Stimulated activated naive CD8-positive, alpha-beta T cell treated with anti-CD3 and anti-CD28 coated beads, Interleukin-15, Interleukin-2, amounts not matched to agents 100 U/mL and 50 U/mL, for 24 hours (primary cell): ENCODE results near the gene CTBP1.

Source experiments
- ATAC-seq: fragments of 150-1000 bp; cut with Tn5 transposase; one replicate; pipeline ENCODE4 v1.10.0; 2021
- DNase-seq: peaks from one replicate; pipeline ENCODE4 v3.0.0; 2021

CTBP1 gene

GRCh38 chr4:1195109-1195671 is 53.7 kb downstream of the CTBP1 start:
- peak; percentile 1 for DNase-seq
- no peak for ATAC-seq

GRCh38 chr4:1194010-1194900 is 54.7 kb downstream of the CTBP1 start:
- ATAC-seq (no peak), DNase-seq (peak; percentile 2)

GRCh38 chr4:1193206-1194009 is 55.5 kb downstream of the CTBP1 start:
- ATAC-seq (no peak), DNase-seq (peak; percentile 1)

DNA sequence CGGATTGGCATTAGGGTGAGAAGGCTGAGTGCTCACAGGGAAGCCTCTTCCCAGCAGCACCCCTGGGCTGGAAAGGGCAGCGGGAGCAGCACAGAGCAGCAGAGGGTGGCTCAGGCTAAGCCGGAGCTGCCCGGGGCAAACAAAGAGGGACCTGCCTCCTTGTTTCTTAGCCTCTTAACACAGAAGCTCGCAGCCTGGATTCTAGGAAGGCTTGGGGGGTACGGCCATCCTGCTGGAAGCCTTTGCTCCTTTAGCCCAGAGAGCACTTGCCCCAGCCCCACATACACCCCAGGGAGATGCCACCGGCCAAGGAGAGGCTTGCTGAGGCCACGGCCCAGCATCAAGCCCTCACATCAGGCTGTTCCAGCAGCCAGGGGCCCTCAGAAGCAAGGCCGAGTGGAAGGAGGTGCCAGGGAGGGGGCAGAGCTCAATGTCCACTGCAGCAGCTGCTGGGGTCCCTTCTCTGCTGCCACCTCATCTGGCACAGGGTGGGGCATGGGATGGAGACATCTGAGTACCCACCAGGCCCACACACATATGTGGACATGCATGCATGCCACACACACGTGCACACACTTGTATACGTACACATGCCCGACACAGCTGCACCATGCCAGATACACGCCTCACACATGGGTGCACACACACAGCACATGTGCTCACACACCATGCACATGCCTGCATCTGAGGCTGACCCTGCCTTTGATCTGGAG is 56.3 kb downstream of the CTBP1 start:
- DNase-seq = peak; percentile 2
- ATAC-seq = no peak

- DNase-seq = peak; percentile 2
Observed at GRCh38 chr4:1192091-1192492, 56.8 kb downstream of the CTBP1 start.

GRCh38 chr4:1191621-1192020 is 57.3 kb downstream of the CTBP1 start:
- ATAC-seq = no peak
- peak; percentile 1 for DNase-seq

More at GRCh38 chr4:1192091-1192492, 56.8 kb downstream of the CTBP1 start:
- ATAC-seq = no peak

GRCh38 chr4:1187182-1187581 is 61.7 kb downstream of the CTBP1 start:
- DNase-seq (no peak), ATAC-seq (peak; percentile 98)

DNA sequence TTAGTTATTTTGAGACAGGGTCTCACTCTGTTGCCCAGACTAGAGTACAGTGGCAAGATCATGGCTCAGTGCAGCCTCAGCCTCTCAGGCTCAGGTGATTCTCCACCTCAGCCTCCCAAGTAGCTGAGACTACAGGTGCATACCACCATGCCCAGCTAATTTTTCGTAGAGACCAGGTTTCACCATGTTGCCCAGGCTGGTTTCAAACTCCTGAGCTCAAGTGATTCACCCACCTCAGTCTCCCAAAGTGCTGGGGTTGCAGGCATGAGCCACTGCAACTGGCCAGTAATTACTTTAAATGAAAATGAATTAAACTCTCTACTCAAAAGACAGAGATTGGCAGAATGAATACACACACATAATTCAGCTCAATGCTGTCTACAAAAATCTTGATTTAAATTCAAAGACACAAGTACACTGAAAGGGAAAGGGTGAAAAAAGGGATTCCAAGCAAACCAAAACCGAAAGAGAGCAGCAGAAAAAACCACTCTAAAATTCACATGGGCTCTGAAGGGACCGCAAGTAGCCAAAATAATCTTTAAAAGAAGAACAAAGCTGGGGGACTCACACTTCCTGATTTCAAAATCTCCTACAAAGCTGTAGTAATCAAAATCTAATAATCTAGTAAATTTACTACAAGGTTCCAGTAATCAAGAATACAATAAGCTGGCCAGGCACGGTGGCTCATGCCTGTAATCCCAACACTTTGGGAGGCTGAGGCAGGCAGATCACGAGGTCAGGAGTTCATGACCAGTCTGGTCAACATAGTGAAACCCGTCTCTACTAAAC is 64.8 kb downstream of the CTBP1 start:
- ATAC-seq = no peak
- no peak for DNase-seq

GRCh38 chr4:1182313-1182712 is 66.6 kb downstream of the CTBP1 start:
- no peak for DNase-seq
- ATAC-seq = no peak

DNA sequence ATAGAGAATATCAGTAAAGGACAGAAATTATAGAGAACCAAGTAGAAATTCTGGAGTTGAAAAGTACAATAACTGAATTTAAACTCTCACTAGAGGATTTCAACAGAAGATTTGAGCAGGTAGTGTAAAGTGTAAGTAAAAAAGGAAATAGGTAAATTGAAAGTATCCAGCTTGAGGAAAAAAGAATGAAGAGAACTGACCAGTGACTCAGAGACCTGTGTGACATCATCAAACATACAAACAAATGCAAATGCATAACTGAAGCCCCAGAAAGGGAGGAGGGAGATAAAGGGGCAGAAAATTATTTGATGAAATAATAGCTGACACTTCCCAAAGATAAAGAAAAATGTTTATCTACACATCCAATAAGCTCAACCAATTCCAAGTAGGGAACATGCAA is 68.3 kb downstream of the CTBP1 start:
- no peak for DNase-seq
- ATAC-seq = no peak

- no peak for DNase-seq
- no peak for ATAC-seq
Observed at GRCh38 chr4:1179976-1180375, 69.0 kb downstream of the CTBP1 start.

DNA sequence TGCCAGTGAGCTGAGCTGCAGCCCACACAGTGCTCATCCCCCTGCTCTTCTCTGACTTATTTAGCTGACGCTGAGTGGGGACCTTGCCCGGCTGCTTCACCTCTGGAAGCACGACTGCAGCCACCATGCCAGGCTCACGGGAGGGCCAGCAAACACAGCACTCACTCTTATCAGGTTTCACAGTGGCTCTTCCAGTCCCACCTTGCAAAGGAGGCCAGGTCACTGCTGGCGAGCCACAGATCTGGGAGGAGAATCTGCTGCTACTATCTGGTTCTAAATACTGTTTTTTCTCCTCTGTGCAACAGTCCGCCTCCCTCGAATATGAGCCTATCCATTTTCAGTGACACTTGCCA is 69.9 kb downstream of the CTBP1 start:
- no peak for DNase-seq
- no peak for ATAC-seq

DNA sequence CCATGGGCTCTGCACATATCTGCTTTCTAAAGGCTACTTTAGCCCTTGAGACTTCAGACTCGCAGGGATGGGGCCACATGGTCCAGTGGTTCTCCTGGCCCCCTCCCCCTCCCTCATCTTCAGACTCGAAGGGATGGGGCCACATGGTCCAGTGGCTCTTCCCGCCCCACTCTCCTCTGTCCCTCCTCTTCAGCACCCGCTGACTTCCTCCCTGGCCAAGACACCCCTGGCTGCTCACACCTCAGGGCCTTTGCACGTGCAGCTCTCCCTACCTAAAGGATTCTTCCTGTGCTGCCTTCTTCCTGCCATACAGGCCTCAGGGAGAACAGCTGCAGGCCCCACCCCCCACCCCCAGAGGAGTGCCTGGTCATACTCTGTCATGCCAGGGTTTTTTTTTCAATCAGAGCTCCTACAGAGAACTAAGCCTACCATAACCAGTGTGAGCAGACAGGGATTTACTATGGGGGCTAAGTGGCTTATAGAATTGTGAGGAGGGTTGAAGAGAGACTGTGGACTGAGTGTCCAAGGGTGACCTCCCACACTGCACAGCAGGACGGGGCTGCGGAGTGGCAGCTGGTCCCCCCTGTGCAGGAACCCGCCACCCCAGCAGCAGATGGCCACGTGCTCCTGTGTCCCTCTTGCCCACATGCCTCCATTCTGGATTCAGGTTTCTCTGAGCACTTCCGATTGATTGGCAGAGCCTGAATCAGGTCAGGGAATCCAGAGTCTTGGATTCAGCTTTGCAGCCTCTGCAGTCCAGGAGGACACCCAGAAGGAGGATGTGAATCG is 70.4 kb downstream of the CTBP1 start:
- no peak for DNase-seq
- ATAC-seq = no peak

DNA sequence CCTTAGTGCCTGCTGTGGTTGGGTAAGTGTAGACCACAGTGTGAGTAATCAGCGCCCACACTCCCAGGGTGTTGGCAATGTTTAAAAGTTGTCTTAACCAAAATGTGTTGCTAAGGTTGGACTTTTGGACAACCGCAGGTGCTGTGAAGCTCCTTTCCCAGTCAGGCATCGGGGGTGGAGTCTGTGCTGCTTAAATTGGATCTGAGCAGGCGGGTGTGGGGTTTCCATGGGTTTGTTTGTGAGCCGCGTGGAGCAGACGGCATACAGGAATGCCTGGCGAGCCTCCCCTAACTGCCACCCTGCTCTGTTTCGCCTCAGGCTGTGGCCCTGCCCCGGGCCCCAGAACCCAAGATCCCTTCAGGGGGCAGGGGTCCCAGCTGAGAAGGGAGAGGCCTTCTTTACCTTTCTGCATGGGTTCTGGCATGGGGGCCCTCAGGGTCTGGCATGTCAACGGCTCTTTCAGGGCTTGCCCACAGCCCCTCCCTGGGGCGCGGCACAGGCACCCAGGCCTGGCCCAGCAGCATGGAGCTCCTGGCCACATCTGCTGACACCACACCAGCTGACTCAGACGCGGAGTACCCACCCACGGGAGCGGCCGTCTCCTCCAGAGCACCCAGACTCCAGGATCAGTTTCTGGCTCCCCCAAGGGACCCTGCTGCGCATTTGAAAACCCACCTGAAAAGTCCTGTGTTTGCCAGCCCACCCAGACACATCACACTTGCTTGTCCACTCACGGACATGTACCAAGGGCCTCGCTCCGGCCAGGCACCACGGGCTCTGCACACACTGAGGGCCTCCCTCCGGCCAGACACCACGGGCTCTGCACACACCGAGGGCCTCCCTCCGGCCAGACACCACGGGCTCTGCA is 71.4 kb downstream of the CTBP1 start:
- ATAC-seq (peak; percentile 63), DNase-seq (peak; percentile 57)

- DNase-seq = no peak
- ATAC-seq = no peak
Observed at GRCh38 chr4:1176398-1177273, 72.3 kb downstream of the CTBP1 start.

GRCh38 chr4:1175635-1176229 is 73.2 kb downstream of the CTBP1 start:
- ATAC-seq = no peak
- no peak for DNase-seq

GRCh38 chr4:1174941-1175634 is 73.8 kb downstream of the CTBP1 start:
- no peak for DNase-seq
- no peak for ATAC-seq
